Stimulated activated memory B cell treated with anti-CD40 and anti-IgM and Interleukin-4, amounts not matched to agents 10 μg/mL and 1 μg/mL and 100 μg/mL, for 72 hours (primary cell): ENCODE data around the gene PRKAR1A.

Source experiments
- ATAC-seq: fragments of 150-1000 bp; cut with Tn5 transposase; 2 replicates; pipeline ENCODE4 v1.10.0; 2021
- H3K27ac Mint-ChIP-seq: one replicate; pipeline ENCODE4 v1.8.0; 2022; ENCODE audit warnings: mild to moderate bottlenecking, mixed read lengths
- H3K27me3 Mint-ChIP-seq: one replicate; pipeline ENCODE4 v1.8.0; 2022; ENCODE audit warnings: mixed read lengths
- H3K36me3 Mint-ChIP-seq: one replicate; pipeline ENCODE4 v1.8.0; 2022; ENCODE audit warnings: mixed read lengths
- H3K4me1 Mint-ChIP-seq: one replicate; pipeline ENCODE4 v1.8.0; 2022; ENCODE audit warnings: mixed read lengths
- H3K4me3 Mint-ChIP-seq: one replicate; pipeline ENCODE4 v1.8.0; 2022; ENCODE audit warnings: mild to moderate bottlenecking, moderate library complexity, mixed read lengths
- H3K9me3 Mint-ChIP-seq: one replicate; pipeline ENCODE4 v1.8.0; 2022; ENCODE audit warnings: mixed read lengths

The PRKAR1A gene

DNA sequence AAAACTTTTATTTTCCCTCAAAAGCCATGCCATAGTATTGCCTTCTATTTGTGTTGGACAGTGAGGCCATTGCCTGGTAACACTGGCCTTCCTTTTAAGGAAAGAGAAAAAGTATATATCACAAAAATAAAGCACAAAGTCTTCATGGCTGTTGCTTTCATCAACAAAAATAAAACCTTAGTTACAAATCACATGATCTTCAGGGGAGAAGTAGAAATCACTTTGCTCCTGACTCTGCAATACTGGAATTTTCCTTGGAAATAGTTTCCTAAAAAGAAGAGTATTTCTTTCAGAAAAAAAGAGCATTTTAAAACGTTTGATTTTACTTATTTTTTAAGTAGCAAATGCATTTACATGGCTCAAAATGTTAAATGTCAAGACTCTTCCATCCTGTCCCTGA lies 47.1 kb downstream of the PRKAR1A start:
- H3K4me3 Mint-ChIP-seq: no peak overlapping the region
- H3K36me3 Mint-ChIP-seq: peaks cover 4% of the 10 kb centered on the region
- no peaks in the 10 kb centered on the region for H3K4me1 Mint-ChIP-seq
- H3K27ac Mint-ChIP-seq: no peak overlapping the region
- no peaks in the 10 kb centered on the region for H3K27me3 Mint-ChIP-seq
- H3K9me3 Mint-ChIP-seq: no peaks in the 10 kb centered on the region
- no peak for ATAC-seq

DNA sequence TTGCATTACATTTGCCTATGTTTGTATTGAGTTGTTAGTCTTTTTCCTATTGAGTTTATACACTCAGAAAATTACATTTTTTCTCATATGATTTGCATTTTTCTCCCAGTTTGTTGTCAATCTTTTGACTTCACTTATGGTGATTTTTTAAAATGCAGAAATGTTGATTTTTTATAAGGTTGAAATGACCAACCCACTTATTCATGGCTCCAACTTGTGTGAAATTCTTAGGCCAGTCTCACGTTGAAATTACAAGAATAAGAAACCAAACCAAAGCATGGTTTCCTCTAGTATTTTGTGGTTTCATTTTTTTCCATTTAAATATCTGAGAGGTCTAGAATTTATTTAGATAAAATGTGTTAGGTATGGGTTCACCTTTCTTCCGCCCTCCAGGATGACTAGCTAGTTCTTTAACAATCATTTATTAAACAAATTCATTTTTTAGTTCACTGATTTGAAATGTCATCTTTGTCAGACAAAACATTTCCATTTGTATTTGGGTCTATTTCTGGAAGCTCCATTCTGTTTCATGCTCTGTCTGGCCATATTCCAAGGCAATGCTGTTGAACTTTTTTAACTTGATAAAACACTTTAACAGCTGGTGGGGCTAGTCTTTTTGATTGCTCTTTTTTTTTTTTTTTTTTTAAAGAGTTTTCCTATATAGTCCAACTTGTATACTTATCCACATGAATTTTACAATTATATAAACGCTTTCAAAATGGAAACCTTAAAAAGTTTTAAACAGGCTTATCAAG lies 48.9 kb downstream of the PRKAR1A start:
- H3K36me3 Mint-ChIP-seq: peaks cover 4% of the 10 kb centered on the region
- no peak for ATAC-seq
- no peak overlapping the region for H3K27ac Mint-ChIP-seq
- H3K4me1 Mint-ChIP-seq: no peaks in the 10 kb centered on the region
- peaks cover 9% of the 10 kb centered on the region for H3K27me3 Mint-ChIP-seq
- no peak overlapping the region for H3K4me3 Mint-ChIP-seq
- no peaks in the 10 kb centered on the region for H3K9me3 Mint-ChIP-seq

DNA sequence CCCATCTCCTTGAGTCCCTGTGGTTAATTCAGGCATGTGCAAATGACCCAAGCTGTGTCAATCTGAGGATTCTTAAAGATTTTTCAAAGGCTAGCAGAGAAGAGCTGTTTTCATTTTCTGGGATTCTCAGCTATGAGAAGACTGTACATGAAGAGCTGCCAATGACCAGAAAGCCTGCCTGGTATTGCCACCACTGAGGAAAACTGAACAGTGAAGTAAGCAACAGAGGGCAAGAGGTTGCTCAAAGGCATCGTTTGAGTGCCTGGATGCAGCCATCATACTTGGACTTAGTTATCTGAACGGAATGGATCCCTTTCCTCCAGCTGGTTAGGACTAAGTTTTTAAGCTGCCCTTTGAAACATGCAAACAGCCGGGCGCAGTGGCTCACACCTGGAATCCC lies 50.5 kb downstream of the PRKAR1A start:
- Mint-ChIP-seq H3K9me3 (no peaks in the 10 kb centered on the region), H3K27ac (no peak overlapping the region), H3K27me3 (peaks cover 12% of the 10 kb centered on the region), H3K4me1 (no peaks in the 10 kb centered on the region), H3K36me3 (peaks cover 4% of the 10 kb centered on the region), H3K4me3 (no peak overlapping the region)
- ATAC-seq: no peak

DNA sequence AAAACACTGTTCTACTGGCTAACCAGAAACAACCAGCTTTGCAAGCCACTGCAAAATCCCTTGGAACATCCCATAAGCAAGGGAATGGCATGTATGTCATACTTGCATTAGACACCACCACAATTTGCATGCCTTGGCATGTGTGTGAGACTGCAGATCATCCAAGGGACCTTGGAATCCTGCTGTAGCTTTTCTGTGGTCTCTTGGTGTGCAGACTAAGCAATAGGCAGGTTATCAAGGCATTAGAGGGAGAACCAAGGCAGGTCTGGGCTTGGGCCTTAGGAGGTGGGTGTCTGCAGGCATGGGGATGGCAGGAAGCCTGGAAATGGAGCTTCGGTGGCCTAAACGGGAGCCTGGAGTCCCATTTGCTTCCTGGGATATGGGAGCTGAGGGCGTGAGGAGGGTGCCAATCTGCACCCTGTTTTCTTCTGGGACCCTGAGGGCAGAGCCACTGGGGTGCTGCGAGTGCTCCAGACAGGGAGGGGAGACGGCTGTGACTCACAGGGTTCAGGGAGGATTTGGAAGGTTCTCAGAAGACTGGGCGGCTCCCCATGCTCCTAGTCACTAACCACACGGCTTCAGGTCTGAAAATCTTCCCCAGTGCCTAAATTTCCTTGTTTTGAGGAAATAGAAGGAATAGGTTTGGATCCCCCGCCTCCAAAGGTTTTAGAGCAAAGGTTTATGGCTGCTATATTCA lies 52.3 kb downstream of the PRKAR1A start:
- Mint-ChIP-seq H3K4me3 (no peak overlapping the region), H3K27me3 (peaks cover 12% of the 10 kb centered on the region), H3K36me3 (no peaks in the 10 kb centered on the region), H3K27ac (no peak overlapping the region), H3K9me3 (no peaks in the 10 kb centered on the region), H3K4me1 (no peaks in the 10 kb centered on the region)
- ATAC-seq: no peak

DNA sequence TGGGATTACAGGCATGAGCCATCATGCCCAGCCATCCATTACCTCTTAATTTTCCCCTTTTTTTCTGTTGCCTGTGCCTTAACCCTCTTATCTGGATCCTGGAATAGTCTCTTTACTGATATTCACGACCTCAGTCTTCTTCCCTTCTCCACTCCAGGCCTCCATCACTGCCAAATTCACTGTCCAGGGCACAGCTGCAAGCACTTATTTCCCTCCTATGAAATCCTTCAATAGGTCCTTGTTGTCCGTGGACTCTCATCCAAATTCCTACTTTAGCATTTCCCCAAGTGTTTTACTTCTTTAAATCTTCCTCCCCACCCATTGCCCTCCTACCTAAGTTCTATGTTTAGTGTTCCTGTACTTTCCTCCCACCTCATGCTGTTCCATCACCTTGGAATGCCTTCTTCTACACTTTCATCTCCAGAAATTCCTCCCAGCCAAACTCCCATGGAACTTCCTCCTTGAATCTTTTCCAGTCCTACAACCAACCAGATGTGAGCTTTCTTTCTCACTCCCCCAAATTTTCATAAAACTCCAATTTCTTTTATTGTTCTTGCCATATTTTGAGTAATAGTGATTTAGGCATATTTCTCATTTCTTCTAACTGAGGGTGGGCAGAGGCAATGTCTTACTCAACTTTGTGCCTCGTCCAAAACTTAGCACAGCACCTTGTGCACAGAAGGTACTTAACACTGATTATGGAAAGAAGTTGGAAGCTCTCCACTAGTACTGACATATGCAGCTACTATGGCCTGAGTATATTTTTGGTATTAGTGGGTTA lies 53.6 kb downstream of the PRKAR1A start:
- ATAC-seq: no peak
- H3K27ac Mint-ChIP-seq: no peak overlapping the region
- H3K36me3 Mint-ChIP-seq: no peaks in the 10 kb centered on the region
- H3K9me3 Mint-ChIP-seq: no peaks in the 10 kb centered on the region
- H3K4me1 Mint-ChIP-seq: no peaks in the 10 kb centered on the region
- H3K27me3 Mint-ChIP-seq: peaks cover 12% of the 10 kb centered on the region
- H3K4me3 Mint-ChIP-seq: no peak overlapping the region

DNA sequence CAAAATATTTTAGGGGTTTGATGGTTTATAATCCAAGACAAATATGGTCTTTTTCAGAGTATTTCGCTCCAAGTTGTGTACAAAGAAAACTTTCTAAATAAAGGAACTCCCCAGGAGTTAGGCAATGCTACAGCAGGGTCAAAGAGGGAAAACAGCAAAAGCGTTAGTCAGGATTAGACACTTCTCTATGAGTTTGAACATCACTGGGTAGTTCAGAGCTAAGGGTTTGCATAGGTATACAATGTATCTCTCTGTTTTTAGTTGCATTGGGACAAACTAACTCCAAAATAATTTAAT lies 54.2 kb downstream of the PRKAR1A start:
- Mint-ChIP-seq H3K9me3 (no peaks in the 10 kb centered on the region), H3K27me3 (peaks cover 12% of the 10 kb centered on the region), H3K4me1 (no peaks in the 10 kb centered on the region), H3K36me3 (no peaks in the 10 kb centered on the region), H3K4me3 (no peak overlapping the region), H3K27ac (no peak overlapping the region)
- ATAC-seq: no peak

DNA sequence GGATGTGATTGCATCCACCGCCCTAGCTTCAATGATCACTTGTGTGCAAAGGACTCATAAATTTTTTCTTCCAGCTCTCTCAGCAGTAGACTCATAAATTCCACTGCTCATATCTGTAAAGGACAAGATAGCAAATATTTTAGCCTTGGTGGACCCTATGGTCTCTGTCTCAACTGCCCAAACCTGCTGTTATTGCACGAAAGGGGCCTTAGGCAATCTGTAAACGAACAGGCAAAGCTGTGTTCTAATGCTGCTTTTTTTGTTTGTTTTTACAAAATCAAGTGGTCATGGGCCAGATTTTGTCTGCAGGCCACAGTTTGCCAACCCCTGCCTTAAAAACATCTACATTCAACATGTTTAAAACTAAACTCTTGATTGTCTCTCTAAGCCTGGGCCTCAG lies 54.8 kb downstream of the PRKAR1A start:
- H3K9me3 Mint-ChIP-seq: no peaks in the 10 kb centered on the region
- H3K27me3 Mint-ChIP-seq: peaks cover 12% of the 10 kb centered on the region
- H3K27ac Mint-ChIP-seq: no peak overlapping the region
- no peaks in the 10 kb centered on the region for H3K36me3 Mint-ChIP-seq
- ATAC-seq: no peak
- no peaks in the 10 kb centered on the region for H3K4me1 Mint-ChIP-seq
- H3K4me3 Mint-ChIP-seq: no peak overlapping the region

DNA sequence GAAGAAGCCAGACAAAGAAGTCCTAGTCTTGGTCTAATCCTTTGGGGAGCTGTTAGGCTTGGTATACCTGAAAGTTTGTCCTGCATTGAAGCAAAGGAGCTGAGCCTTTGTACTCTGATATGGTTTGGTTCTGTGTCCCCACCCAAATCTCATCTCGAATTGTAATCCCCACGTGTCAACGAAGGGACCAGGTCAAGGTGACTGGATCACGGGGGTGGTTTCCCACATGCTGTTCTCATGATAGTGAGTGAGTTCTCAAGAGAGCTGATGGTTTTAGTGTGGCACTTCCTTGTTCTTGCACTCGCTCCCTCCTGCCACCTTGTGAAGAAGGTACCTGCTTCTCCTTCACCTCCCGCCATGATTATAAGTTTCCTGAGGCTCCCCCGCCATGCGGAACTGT lies 55.4 kb downstream of the PRKAR1A start:
- ATAC-seq: no peak
- Mint-ChIP-seq H3K9me3 (no peaks in the 10 kb centered on the region), H3K27ac (no peak overlapping the region), H3K27me3 (peaks cover 12% of the 10 kb centered on the region), H3K4me3 (no peak overlapping the region), H3K36me3 (no peaks in the 10 kb centered on the region), H3K4me1 (no peaks in the 10 kb centered on the region)

DNA sequence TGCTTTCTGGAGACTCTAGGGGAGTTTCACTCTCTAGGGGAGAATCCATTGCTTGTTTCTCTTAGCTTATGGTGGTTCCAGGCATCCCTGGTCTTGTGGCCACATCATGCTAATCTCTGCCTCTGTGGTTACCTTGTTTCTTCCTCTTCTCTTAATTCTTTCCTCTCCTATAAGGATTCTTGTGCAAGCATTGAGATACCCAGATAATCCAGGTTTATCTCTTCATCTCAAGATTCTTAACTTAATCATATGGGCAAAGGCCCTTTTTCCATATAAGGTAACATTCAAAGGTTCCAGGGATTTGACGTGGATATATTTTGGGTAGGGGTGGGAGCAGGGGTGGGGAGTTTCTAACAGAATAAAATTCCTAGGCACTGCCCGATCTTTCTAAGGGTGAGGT lies 56.4 kb downstream of the PRKAR1A start:
- no peak for ATAC-seq
- H3K36me3 Mint-ChIP-seq: no peaks in the 10 kb centered on the region
- no peak overlapping the region for H3K27ac Mint-ChIP-seq
- H3K4me3 Mint-ChIP-seq: no peak overlapping the region
- H3K4me1 Mint-ChIP-seq: no peaks in the 10 kb centered on the region
- H3K27me3 Mint-ChIP-seq: peaks cover 12% of the 10 kb centered on the region
- H3K9me3 Mint-ChIP-seq: no peaks in the 10 kb centered on the region

DNA sequence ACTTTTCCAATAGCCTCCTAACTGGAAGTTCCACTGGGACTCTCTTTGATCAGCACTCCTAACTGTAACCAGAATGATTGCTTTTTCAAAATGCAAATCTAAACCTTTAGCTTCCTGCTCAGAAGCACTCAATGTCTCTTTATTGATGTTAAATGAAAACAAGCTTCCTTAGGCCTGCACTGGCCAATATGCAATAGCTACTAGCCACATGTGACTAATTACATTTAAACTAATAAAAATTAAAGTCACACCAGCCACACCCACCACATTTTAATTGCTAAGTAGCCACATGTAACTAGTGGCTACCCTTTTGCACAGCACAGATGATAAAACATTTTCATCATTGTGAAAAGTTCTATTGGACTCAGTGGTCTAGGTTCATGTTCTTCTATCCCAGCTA lies 57.1 kb downstream of the PRKAR1A start:
- no peaks in the 10 kb centered on the region for H3K36me3 Mint-ChIP-seq
- no peak overlapping the region for H3K4me3 Mint-ChIP-seq
- H3K27me3 Mint-ChIP-seq: peaks cover 12% of the 10 kb centered on the region
- ATAC-seq: no peak
- H3K9me3 Mint-ChIP-seq: no peaks in the 10 kb centered on the region
- H3K4me1 Mint-ChIP-seq: no peaks in the 10 kb centered on the region
- no peak overlapping the region for H3K27ac Mint-ChIP-seq

DNA sequence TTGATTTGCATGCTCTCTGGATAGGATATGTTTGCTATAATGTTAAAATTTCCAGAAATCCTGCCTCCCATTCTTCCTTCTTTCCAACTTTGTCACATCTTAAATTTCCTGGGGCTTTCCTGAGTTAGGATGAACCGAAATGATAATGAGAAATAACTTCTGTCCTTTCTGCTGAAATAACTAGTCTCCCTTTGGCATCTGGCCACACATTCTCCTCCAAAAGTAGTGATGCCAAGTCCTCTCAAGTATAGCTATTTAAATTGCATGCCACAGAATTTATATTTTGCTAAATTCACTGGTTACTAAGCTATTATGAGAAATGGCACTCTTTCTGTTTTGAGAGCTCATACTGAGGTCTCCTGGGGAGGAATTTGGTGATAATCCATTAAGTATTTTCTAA lies 58.3 kb downstream of the PRKAR1A start:
- Mint-ChIP-seq H3K27ac (no peak overlapping the region), H3K27me3 (peaks cover 9% of the 10 kb centered on the region), H3K4me3 (no peak overlapping the region), H3K9me3 (no peaks in the 10 kb centered on the region), H3K36me3 (no peaks in the 10 kb centered on the region), H3K4me1 (no peaks in the 10 kb centered on the region)
- ATAC-seq: no peak

DNA sequence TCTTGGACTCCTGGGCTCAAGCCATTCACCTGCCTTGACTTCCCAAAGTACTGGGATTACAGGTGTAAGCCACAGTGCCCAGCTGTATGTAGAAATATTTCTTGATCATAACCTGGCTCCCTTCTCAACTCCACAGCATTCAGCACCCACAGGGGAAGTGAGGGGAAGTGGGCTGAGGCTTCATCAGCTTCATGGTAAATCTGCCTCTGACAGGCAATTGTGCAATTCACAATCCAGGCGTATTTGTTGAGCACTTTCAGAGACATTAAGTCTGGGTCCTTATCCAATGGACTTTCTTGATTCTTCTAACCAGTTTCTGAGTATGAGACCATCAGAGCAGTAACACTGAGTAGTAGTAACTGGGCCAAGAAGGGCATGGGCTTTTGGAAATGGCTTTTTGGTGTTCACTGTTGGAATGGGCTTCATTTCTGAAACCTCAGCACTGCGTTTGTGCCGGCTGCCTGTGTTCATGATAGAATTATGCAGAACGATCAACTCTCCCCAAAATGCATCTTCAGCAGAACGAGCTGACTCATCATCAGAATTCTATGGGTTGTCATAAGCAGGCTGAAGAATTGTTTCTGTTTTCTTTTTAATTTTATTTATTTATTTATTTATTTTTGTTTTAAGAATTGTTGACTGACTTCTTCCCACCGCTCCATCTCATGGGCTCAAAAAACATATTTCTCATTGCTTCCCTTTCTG lies 60.1 kb downstream of the PRKAR1A start:
- Mint-ChIP-seq H3K4me3 (no peak overlapping the region), H3K4me1 (no peaks in the 10 kb centered on the region), H3K36me3 (no peaks in the 10 kb centered on the region), H3K27me3 (no peaks in the 10 kb centered on the region), H3K9me3 (no peaks in the 10 kb centered on the region), H3K27ac (no peak overlapping the region)
- ATAC-seq: no peak

DNA sequence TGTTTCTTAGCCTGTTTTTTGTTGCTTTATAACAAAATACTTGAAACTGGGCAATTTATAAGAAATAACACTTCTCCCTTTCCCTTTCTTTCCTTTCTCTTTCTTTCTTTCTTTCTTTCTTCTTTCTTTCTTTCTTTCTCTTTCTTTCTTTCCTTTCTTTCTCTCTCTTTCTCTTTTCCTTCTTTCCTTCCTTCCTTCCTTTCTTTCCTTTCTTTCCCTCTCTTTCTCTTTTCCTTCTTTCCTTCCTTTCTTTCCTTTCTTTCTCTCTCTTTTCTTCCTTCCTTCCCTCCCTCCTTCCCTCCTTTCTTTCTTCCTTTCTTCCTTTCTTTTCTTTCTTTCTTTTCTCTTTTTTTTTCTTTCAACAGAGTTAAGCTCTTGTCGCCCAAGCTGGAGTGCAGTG lies 61.1 kb downstream of the PRKAR1A start:
- Mint-ChIP-seq H3K4me1 (no peaks in the 10 kb centered on the region), H3K9me3 (no peaks in the 10 kb centered on the region), H3K27ac (no peak overlapping the region), H3K36me3 (no peaks in the 10 kb centered on the region), H3K4me3 (no peak overlapping the region), H3K27me3 (no peaks in the 10 kb centered on the region)
- ATAC-seq: no peak

DNA sequence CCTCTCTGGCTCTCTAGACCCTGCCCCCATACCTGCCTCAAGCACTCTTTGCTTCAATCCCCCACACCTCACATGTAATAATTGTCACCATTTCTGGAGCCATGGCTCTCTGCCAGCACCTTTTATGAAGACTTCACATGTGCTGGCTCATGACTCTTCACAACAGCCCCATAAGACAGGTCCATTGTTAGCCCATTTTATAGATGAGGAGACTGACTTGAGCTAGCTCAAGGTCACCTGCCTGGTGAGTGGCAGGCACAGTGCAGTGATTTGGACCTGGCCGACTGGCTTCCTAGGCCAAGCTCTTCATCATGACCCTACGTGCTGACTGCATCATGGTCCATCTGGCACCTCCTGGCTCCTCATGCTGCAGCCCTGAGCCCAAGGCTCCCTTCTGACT lies 63.9 kb downstream of the PRKAR1A start:
- Mint-ChIP-seq H3K27ac (no peak overlapping the region), H3K36me3 (no peaks in the 10 kb centered on the region), H3K4me3 (no peak overlapping the region), H3K27me3 (peaks cover 3% of the 10 kb centered on the region), H3K9me3 (no peaks in the 10 kb centered on the region), H3K4me1 (no peaks in the 10 kb centered on the region)
- ATAC-seq: no peak

DNA sequence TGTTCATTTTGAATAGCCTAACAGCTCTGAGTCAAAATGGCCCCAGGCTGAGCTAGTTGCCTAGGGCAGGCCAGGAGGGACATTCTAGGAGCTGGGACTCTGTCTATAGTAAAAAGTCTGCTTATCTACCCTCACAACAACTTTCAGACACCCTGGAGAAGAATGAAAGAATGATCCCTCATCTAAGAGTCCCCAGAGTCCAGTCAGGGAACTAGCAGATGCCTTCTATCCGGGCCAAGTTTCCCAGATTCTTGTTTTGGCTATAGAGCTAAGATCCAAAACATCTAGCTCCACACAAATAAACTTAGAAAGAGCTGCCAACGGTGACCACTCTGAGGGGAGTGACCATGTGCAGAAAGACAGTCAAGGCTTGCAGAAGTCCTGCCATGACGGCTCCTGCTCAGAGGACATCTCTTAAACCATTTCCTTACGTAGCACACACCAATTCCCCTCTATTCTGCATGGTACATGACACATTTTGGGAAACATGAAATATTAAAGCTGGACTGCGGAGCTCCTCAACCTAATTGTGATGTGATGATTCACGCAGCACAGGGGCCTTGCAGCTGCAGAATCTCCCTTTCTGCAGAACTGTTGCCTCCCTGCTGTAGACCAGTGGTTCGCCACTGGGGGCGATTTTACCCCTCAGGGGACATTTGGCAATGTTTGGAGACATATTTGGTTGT lies 64.7 kb downstream of the PRKAR1A start:
- ATAC-seq: no peak
- Mint-ChIP-seq H3K36me3 (no peaks in the 10 kb centered on the region), H3K4me3 (no peak overlapping the region), H3K4me1 (no peaks in the 10 kb centered on the region), H3K9me3 (no peaks in the 10 kb centered on the region), H3K27ac (no peak overlapping the region), H3K27me3 (peaks cover 9% of the 10 kb centered on the region)
